K562 (cell line): ENCODE measurements around the gene SH3BP5L. TPM values are rescaled to one million over a fixed set of nuclear protein-coding genes. Genes with fewer than 3 reads are reported as not detected.

Source experiments
- ATAC-seq: fragments of 200-7000 bp; cut with Tn5 transposase; 3 replicates; pipeline ENCODE4 v1.9.1; 2020; ENCODE audit warnings: moderate library complexity
- BruUV-seq: library from RNA; stranded (reverse); fragments of 400-500 nt; replicated peaks from 2 replicates; lab custom pipeline; 2021; lab: Mats Ljungman, UMichigan
- CTCF ChIA-PET: fragments of 300-600 bp; formaldehyde crosslinking; extraction: SDS; loops from one replicate; lab custom pipeline; 2021; ENCODE audit warnings: low intra/inter-chr PET ratio; lab: Yijun Ruan, JAX
- POLR2A ChIA-PET: fragments of 300-600, 350-650 bp; sonication (Branson Sonifier 250); formaldehyde crosslinking; extraction: SDS; loops from one replicate; lab custom pipeline; 2021; ENCODE audit warnings: antibody characterized with exemption, inconsistent platforms; lab: Yijun Ruan, JAX
- DNase-seq, 4 experiments: peaks; one replicate each; pipeline versions ENCODE4 v3.0.0 to v3.0.0-alpha.2; 2011 to 2018; ENCODE audit warnings: low spot score in 3 of 4, mixed read lengths in 3 of 4; ENCODE audit errors: extremely low read depth in 1 of 4
- FAIRE-seq: peaks from 2 replicates; lab custom pipeline; 2011; peaks lifted over from hg19 to GRCh38; lab: Jason Lieb, UNC
- H2AFZ ChIP-seq: 2 replicates; pipeline ENCODE4 v1.6.0; 2011; ENCODE audit warnings: low read depth, low read length, control low read depth, inconsistent platforms
- H3K27ac ChIP-seq: fragments of 200-600 bp; 3 replicates; pipeline ENCODE4 v1.8.0; 2011; ENCODE audit warnings: low read depth, mild to moderate bottlenecking, control low read depth, inconsistent platforms, low read length, moderate library complexity, mixed read lengths; ENCODE audit errors: extremely low read depth
- H3K27me3 ChIP-seq, 2 experiments: fragments of 300-600 bp in 1 of 2; 2 replicates in 1 of 2; 3 replicates in 1 of 2; pipeline versions ENCODE4 v1.6.0 to v1.8.0; 2011; ENCODE audit warnings: inconsistent platforms in 2 of 2, low read length in 2 of 2, mild to moderate bottlenecking in 1 of 2, mixed read lengths in 1 of 2, moderate library complexity in 1 of 2; ENCODE audit not compliant: control insufficient read depth in 2 of 2, insufficient read depth in 2 of 2
- H3K36me3 ChIP-seq: fragments of 300-600 bp; 3 replicates; pipeline ENCODE4 v1.8.0; 2011; ENCODE audit warnings: mild to moderate bottlenecking, low read length, inconsistent platforms; ENCODE audit not compliant: control insufficient read depth, insufficient read depth
- H3K4me1 ChIP-seq, 2 experiments: fragments of 200-600 bp in 1 of 2; replicated peaks in 1 of 2; 2 replicates in 1 of 2; 3 replicates in 1 of 2; pipeline versions ENCODE4 v1.5.1 to v1.8.0; 2011; ENCODE audit warnings: inconsistent platforms in 2 of 2, low read length in 2 of 2, mild to moderate bottlenecking in 1 of 2, mixed read lengths in 1 of 2, moderate library complexity in 1 of 2; ENCODE audit not compliant: control insufficient read depth in 2 of 2, insufficient read depth in 2 of 2
- H3K4me2 ChIP-seq: 2 replicates; pipeline ENCODE4 v1.6.1; 2011; ENCODE audit warnings: low read length, control low read depth, inconsistent platforms, mixed read lengths; ENCODE audit not compliant: insufficient read depth
- H3K4me3 ChIP-seq: fragments of 200-600 bp; sonication (generic), shearing (Covaris generic); 2 replicates; pipeline ENCODE4 v1.5.1; 2016; ENCODE audit warnings: control low read depth, inconsistent platforms
- H3K79me2 ChIP-seq: fragments of 200-600 bp; 3 replicates; pipeline ENCODE4 v1.8.0; 2011; ENCODE audit warnings: low read length, inconsistent platforms; ENCODE audit not compliant: control insufficient read depth, insufficient read depth
- H3K9ac ChIP-seq, 2 experiments: 2 replicates each; pipeline versions ENCODE4 v1.6.0 to v1.6.1; 2011; ENCODE audit warnings: low read depth in 2 of 2, low read length in 2 of 2, control low read depth in 1 of 2, inconsistent platforms in 1 of 2, mild to moderate bottlenecking in 1 of 2, mixed read lengths in 1 of 2; ENCODE audit not compliant: insufficient read depth in 1 of 2
- H3K9me1 ChIP-seq: one replicate; pipeline ENCODE4 v1.6.0; 2011; ENCODE audit warnings: inconsistent platforms, mild to moderate bottlenecking, low read length, moderate library complexity; ENCODE audit not compliant: control insufficient read depth, insufficient read depth
- H3K9me3 ChIP-seq: replicated peaks from 2 replicates; pipeline ENCODE4 v1.5.1; 2011; ENCODE audit warnings: low read depth, low read length, inconsistent platforms; ENCODE audit not compliant: control insufficient read depth, insufficient read depth
- H4K20me1 ChIP-seq: replicated peaks from 2 replicates; pipeline ENCODE4 v1.6.1; 2011; ENCODE audit warnings: low read length, inconsistent platforms, mixed read lengths; ENCODE audit not compliant: control insufficient read depth, insufficient read depth
- ARHGAP35 ChIP-seq: fragments of 450-650 bp; IDR thresholded peaks from 2 replicates; pipeline ENCODE4 v1.6.1; 2018; ENCODE audit not compliant: partially characterized antibody
- CCNT2 ChIP-seq: IDR thresholded peaks from 2 replicates; pipeline ENCODE4 v1.6.1; 2011; ENCODE audit warnings: borderline replicate concordance, low read depth, mild to moderate bottlenecking, moderate library complexity, mixed read lengths, low read length; ENCODE audit not compliant: insufficient read length; ENCODE audit errors: extremely low read depth
- HLTF ChIP-seq: fragments of 450-650 bp; IDR thresholded peaks from 2 replicates; pipeline ENCODE4 v1.6.1; 2016
- LARP7 ChIP-seq: fragments of 450-650 bp; IDR thresholded peaks from 2 replicates; pipeline ENCODE4 v1.6.1; 2016
- NR1H2 ChIP-seq: sonication (generic); formaldehyde crosslinking; IDR thresholded peaks from 2 replicates; pipeline ENCODE4 v1.4.0; 2020; ENCODE audit warnings: mild to moderate bottlenecking, missing genetic modification reagents
- NRF1 ChIP-seq, 2 experiments: fragments of 450-650 bp; IDR thresholded peaks in 1 of 2; conservative IDR thresholded peaks in 1 of 2; 2 replicates each; pipeline ENCODE4 v1.6.1; 2014; ENCODE audit warnings: mild to moderate bottlenecking in 2 of 2
- POLR3A ChIP-seq: IDR thresholded peaks from 2 replicates; pipeline ENCODE4 v1.6.1; 2011; ENCODE audit warnings: borderline replicate concordance, mild to moderate bottlenecking, moderate library complexity; ENCODE audit not compliant: insufficient read length, insufficient read depth; ENCODE audit errors: extremely low read depth
- RBBP5 ChIP-seq: fragments of 200-600 bp; sonication (generic); IDR thresholded peaks from 2 replicates; pipeline ENCODE4 v1.6.1; 2012; ENCODE audit warnings: borderline replicate concordance, mild to moderate bottlenecking, low read length, control low read depth, inconsistent platforms; ENCODE audit not compliant: insufficient read depth, poor library complexity, severe bottlenecking
- RBFOX2 ChIP-seq: fragments of 200-400 bp; formaldehyde crosslinking; IDR thresholded peaks from 2 replicates; pipeline ENCODE4 v1.6.1; 2017; ENCODE audit warnings: low read depth, mild to moderate bottlenecking, low read length, moderate library complexity
- RUNX1 ChIP-seq: sonication (generic); IDR thresholded peaks from 2 replicates; pipeline ENCODE4 v1.6.1; 2016; ENCODE audit warnings: antibody characterized with exemption, low read depth
- SLC30A9 ChIP-seq: fragments of 250-450 bp; sonication (Bioruptor Pico); IDR thresholded peaks from 2 replicates; pipeline ENCODE4 v1.8.0; 2022; ENCODE audit warnings: mild to moderate bottlenecking, moderate library complexity
- SRF ChIP-seq, 2 experiments: fragments of 250-450, 450-650 bp in 1 of 2; sonication (Bioruptor Pico) in 1 of 2; sonication (generic) in 1 of 2; formaldehyde crosslinking; IDR thresholded peaks; 2 replicates each; pipeline versions ENCODE4 v1.5.0 to v1.5.1; 2020 to 2022; ENCODE audit warnings: mild to moderate bottlenecking in 1 of 2, missing genetic modification reagents in 1 of 2
- TAF9B ChIP-seq: fragments of 450-650 bp; IDR thresholded peaks from 2 replicates; pipeline ENCODE4 v1.6.1; 2018; ENCODE audit warnings: mild to moderate bottlenecking; ENCODE audit not compliant: partially characterized antibody
- XRCC3 ChIP-seq: fragments of 450-650 bp; IDR thresholded peaks from 2 replicates; pipeline ENCODE4 v1.6.1; 2017; ENCODE audit warnings: mild to moderate bottlenecking, moderate library complexity
- ZKSCAN1 ChIP-seq: fragments of 150-350 bp; IDR thresholded peaks from 2 replicates; pipeline ENCODE4 v1.6.1; 2016; ENCODE audit warnings: low read depth, low read length
- ZNF561 ChIP-seq: fragments of 450-650 bp; formaldehyde crosslinking; conservative IDR thresholded peaks from 2 replicates; pipeline ENCODE4 v1.4.0; 2020; ENCODE audit warnings: mild to moderate bottlenecking, moderate library complexity
- ZNF57 ChIP-seq: fragments of 450-650 bp; formaldehyde crosslinking; IDR thresholded peaks from 2 replicates; pipeline ENCODE4 v1.4.0; 2020; ENCODE audit warnings: mild to moderate bottlenecking, moderate library complexity
- ZNF589 ChIP-seq: fragments of 200-800 bp; sonication (Bioruptor generic); IDR thresholded peaks from 2 replicates; pipeline ENCODE4 v1.6.1; 2016; ENCODE audit warnings: low read depth, missing genetic modification characterization, missing compliant biosample characterization
- ZNF77 ChIP-seq: fragments of 250-450 bp; sonication (Bioruptor Pico); IDR thresholded peaks from 2 replicates; pipeline ENCODE4 v1.5.0; 2020
- WGBS: fragments of 100-300 bp; shearing (Covaris generic); methylation state at CpG from one replicate; pipeline ENCODE4 v1.1.6; 2016; ENCODE audit warnings: low coverage, mixed read lengths; ENCODE audit not compliant: insufficient coverage; ENCODE audit errors: missing lambda C conversion rate; 5-methylcytosine and 5-hydroxymethylcytosine counted together
- in situ Hi-C: fragments of 300-500 bp; cut with MboI; formaldehyde crosslinking; loops from 4 replicates; pipeline ENCODE4 v1.15.0; 2018; ENCODE audit warnings: inconsistent platforms, mixed read lengths
- intact Hi-C: fragments of 100-400 bp; cut with micrococcal nuclease; formaldehyde crosslinking; loops from 2 replicates; pipeline ENCODE4 v1.14.2; 2022
- polyA plus RNA-seq, 8 experiments: library from polyadenylated mRNA; depleted of rRNA in 4 of 8; stranded (reverse) in 5 of 8; unstranded in 3 of 8; fragments of >200 nt; fragmentation: Nextera tagmentation in 2 of 8; fragmentation: Illumina TruSeq in 1 of 8; extraction: Ambion mirVana in 2 of 8; extraction: Trizol in 1 of 8; gene quantifications; 2 replicates each; pipeline versions ENCODE4 v1.2.1 to v1.2.3, GENCODE V29; 2011 to 2014; ENCODE audit warnings: inconsistent platforms in 1 of 8, missing spikeins in 1 of 8
- total RNA-seq, 7 experiments: library from RNA; depleted of rRNA in 6 of 7; stranded (reverse); fragments of >200 nt in 6 of 7; fragmentation: Illumina TruSeq in 2 of 7; extraction: Trizol in 2 of 7; gene quantifications; 2 replicates each; pipeline versions ENCODE4 v1.2.1 to v1.2.3, GENCODE V29; 2011 to 2021; ENCODE audit warnings: low replicate concordance in 1 of 7
- TF ChIP-seq, protein P1 (sequence below): fragments of 250-450 bp; sonication (Bioruptor Pico); IDR thresholded peaks from 2 replicates; pipeline ENCODE4 v1.4.0; 2020; ENCODE audit warnings: mild to moderate bottlenecking, moderate library complexity

Gene SH3BP5L
- total and polyA plus RNA-seq, 9 of the 15 experiments (the other 6 are each of a cell fraction or from before 2014, with no cell fraction given), result 1.9 to 26.5 (median 15.8) TPM

DNA sequence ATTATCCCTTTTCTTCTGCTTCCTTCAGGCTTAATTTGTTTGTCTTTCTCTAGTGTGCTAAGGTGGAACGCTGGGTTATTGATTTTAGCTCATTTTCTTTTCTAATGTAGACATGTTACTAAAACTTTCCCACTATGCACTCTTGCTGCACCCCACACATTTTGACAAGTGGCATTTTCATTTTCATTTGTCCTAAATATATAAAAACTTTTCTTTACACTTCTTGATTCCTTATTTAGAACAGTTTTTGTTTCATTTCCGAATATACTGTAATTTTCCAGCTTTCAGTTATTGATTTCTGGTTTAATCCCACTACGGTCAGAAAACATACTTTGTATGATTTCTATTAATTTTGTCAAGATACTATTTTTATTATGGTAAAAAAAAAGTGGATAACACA is 25.3 kb downstream of the SH3BP5L start (continued):
- TF ChIP-seq TAF9B (no peak), ZKSCAN1 (no peak), ARHGAP35 (no peak), SRF (CRISPR knock-in tag; IDR thresholded peaks at IDR 0.05) (no peak), ZNF589 (CRISPR knock-in tag) (no peak)

DNA sequence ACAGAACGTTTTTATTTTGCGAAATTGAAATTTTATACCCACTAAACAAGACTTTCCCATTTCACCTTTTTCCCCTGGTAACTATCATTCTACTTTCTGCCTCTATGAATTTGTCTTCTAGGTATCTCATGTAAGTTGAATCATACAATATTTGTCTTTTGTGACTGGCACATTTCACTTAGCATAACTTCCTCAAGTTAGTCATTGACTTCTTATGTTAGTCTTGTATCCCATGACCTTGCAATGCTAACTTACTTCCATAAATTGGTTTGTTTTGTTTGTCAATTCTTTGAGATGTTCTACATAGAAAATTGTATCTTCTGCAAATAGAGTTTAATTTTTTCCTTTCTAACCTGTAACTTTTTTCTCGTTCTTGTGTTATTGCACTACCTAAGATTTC is 26.9 kb downstream of the SH3BP5L start:
- POLR2A ChIA-PET, result no interaction called here
- DNase-seq, result no peak
- intact Hi-C loops, result no loop called here
- Histone ChIP-seq H3K9ac (no peak overlapping the region), H3K4me2 (no peak overlapping the region), H2AFZ (no peak overlapping the region), H3K36me3 (no peaks in the 10 kb centered on the region), H3K27me3 (peaks cover 10 to 20% of the 10 kb centered on the region in 2 experiments; a peak in 4 of 5 replicates), H3K9me3 (no peaks in the 10 kb centered on the region; the same call in 1 of the 2 replicates), H3K4me1 (no peaks in the 10 kb centered on the region), H3K4me3 (no peak overlapping the region), H4K20me1 (no peaks in the 10 kb centered on the region), H3K27ac (no peak overlapping the region), H3K9me1 (no peaks in the 10 kb centered on the region), H3K79me2 (no peaks in the 10 kb centered on the region)
- in situ Hi-C loops, result no loop called here
- BruUV-seq, result no TSS peak
- 0% methylated on average over 3 of the region's 3 CpGs for WGBS
- CTCF ChIA-PET, result no interaction called here
- FAIRE-seq, result no peak
- no peak for ATAC-seq
- TF ChIP-seq ZNF561 (no peak), XRCC3 (no peak), ZNF77 (CRISPR knock-in tag) (no peak), RBFOX2 (no peak), CCNT2 (no peak), POLR3A (no peak), LARP7 (no peak), HLTF (no peak), RUNX1 (no peak), SLC30A9 (no peak), NRF1 (conservative IDR thresholded peaks at IDR 0.05 in 1 of 2, IDR thresholded peaks at IDR 0.05 in 1 of 2) (no peak), RBBP5 (no peak), NR1H2 (CRISPR knock-in tag) (no peak), ZNF57 (CRISPR knock-in tag) (no peak)
- TF ChIP-seq, protein P1, sequence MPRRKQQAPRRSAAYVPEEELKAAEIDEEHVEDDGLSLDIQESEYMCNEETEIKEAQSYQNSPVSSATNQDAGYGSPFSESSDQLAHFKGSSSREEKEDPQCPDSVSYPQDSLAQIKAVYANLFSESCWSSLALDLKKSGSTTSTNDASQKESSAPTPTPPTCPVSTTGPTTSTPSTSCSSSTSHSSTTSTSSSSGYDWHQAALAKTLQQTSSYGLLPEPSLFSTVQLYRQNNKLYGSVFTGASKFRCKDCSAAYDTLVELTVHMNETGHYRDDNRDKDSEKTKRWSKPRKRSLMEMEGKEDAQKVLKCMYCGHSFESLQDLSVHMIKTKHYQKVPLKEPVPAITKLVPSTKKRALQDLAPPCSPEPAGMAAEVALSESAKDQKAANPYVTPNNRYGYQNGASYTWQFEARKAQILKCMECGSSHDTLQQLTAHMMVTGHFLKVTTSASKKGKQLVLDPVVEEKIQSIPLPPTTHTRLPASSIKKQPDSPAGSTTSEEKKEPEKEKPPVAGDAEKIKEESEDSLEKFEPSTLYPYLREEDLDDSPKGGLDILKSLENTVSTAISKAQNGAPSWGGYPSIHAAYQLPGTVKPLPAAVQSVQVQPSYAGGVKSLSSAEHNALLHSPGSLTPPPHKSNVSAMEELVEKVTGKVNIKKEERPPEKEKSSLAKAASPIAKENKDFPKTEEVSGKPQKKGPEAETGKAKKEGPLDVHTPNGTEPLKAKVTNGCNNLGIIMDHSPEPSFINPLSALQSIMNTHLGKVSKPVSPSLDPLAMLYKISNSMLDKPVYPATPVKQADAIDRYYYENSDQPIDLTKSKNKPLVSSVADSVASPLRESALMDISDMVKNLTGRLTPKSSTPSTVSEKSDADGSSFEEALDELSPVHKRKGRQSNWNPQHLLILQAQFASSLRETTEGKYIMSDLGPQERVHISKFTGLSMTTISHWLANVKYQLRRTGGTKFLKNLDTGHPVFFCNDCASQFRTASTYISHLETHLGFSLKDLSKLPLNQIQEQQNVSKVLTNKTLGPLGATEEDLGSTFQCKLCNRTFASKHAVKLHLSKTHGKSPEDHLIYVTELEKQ (CRISPR knock-in tag), result no peak
